ENCODE data around the gene SEC22C. TPM values are rescaled to one million over a fixed set of nuclear protein-coding genes. Genes with fewer than 3 reads are reported as not detected.

Gene SEC22C
- total RNA-seq, 4 donors from 2014 or later: 30.5 to 56.4 (median 38.7) TPM

- no peak overlapping the region for H3K27ac ChIP-seq
- no peak for DNase-seq
- no peak for TF ChIP-seq POLR2A (IDR thresholded peaks at IDR 0.05)
- no peak for TF ChIP-seq CTCF (IDR thresholded peaks at IDR 0.05)
- H3K4me1 ChIP-seq: peaks cover 0 to 22% (median 6%) of the 10 kb centered on the region in 4 donors
- H3K4me3 ChIP-seq: no peak overlapping the region
- H3K36me3 ChIP-seq: no peaks in the 10 kb centered on the region
- no peaks in the 10 kb centered on the region for H3K9me3 ChIP-seq
- no peaks in the 10 kb centered on the region for H3K27me3 ChIP-seq
Measured at GRCh38 chr3:42578054-42578453, 3.7 kb downstream of the SEC22C start.

- Histone ChIP-seq H3K4me3 (no peak overlapping the region), H3K36me3 (no peaks in the 10 kb centered on the region), H3K9me3 (no peaks in the 10 kb centered on the region), H3K4me1 (peaks cover 0 to 8% (median 0%) of the 10 kb centered on the region in 4 donors), H3K27me3 (no peaks in the 10 kb centered on the region), H3K27ac (no peak overlapping the region)
- no peak for DNase-seq
- TF ChIP-seq CTCF (IDR thresholded peaks at IDR 0.05) (no peak), POLR2A (IDR thresholded peaks at IDR 0.05) (no peak)
Measured at GRCh38 chr3:42575137-42575741, 6.5 kb downstream of the SEC22C start.

GRCh38 chr3:42572278-42572677 is 9.5 kb downstream of the SEC22C start:
- H3K27ac ChIP-seq: no peak overlapping the region
- no peak overlapping the region for H3K4me3 ChIP-seq
- peaks cover 0 to 17% (median 0%) of the 10 kb centered on the region in 3 donors for H3K36me3 ChIP-seq
- TF ChIP-seq CTCF (IDR thresholded peaks at IDR 0.05): peak in 4 of 6 experiments; percentile 26 to 44 (median 32)
- TF ChIP-seq POLR2A (IDR thresholded peaks at IDR 0.05): no peak
- H3K4me1 ChIP-seq: no peaks in the 10 kb centered on the region
- DNase-seq: peak in 1 of 3 donors; percentile 68
- H3K9me3 ChIP-seq: no peaks in the 10 kb centered on the region
- H3K27me3 ChIP-seq: no peaks in the 10 kb centered on the region

GRCh38 chr3:42569593-42570142 is 12.1 kb downstream of the SEC22C start:
- Histone ChIP-seq H3K4me1 (no peaks in the 10 kb centered on the region), H3K36me3 (peaks cover 0 to 38% (median 0%) of the 10 kb centered on the region in 3 donors), H3K27ac (no peak overlapping the region), H3K27me3 (no peaks in the 10 kb centered on the region), H3K4me3 (no peak overlapping the region), H3K9me3 (no peaks in the 10 kb centered on the region)
- no peak for TF ChIP-seq POLR2A (IDR thresholded peaks at IDR 0.05)
- no peak for TF ChIP-seq CTCF (IDR thresholded peaks at IDR 0.05)
- no peak for DNase-seq

- DNase-seq: no peak
- Histone ChIP-seq H3K4me1 (no peaks in the 10 kb centered on the region), H3K27me3 (no peaks in the 10 kb centered on the region), H3K36me3 (peaks cover 0 to 73% (median 0%) of the 10 kb centered on the region in 3 donors), H3K4me3 (no peak overlapping the region), H3K27ac (no peak overlapping the region), H3K9me3 (no peaks in the 10 kb centered on the region)
- TF ChIP-seq CTCF (IDR thresholded peaks at IDR 0.05) (no peak), POLR2A (IDR thresholded peaks at IDR 0.05) (no peak)
Measured at GRCh38 chr3:42562047-42562907, 19.5 kb downstream of the SEC22C start.
